ENCODE measurements around the gene TYSND1.

Gene TYSND1

DNA sequence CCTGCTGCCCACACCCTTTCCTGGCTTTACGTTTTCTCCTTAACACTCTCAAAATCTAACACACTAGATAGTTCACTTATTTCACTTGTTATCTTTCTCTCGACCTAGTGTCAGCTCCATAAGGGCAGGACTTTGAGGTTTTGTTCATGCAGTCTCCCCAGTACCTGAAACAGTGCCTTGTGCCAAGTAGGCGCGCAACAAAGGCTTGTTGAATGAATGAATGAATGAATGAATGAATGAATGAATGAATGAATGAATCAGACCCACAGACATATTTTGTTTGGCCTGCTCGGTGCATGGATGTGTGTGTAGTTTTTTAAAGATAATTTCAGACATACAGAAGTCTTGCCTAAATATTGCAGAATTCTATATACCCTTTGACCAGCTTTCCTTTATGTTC is 6.2 kb downstream of the TYSND1 start:
- no peaks in the 10 kb centered on the region for H3K27me3 ChIP-seq (replicated peaks)
- in situ Hi-C loops (cut with HindIII; ENCODE audit: low pct_ligation_motif_present, low sequenced_read_pairs) = no loop called here
- H3K36me3 ChIP-seq (replicated peaks) = peaks cover 8% of the 10 kb centered on the region
- no peak overlapping the region for H3K4me3 ChIP-seq (ENCODE audit: low read depth, low read length)
- TF ChIP-seq, protein P1, sequence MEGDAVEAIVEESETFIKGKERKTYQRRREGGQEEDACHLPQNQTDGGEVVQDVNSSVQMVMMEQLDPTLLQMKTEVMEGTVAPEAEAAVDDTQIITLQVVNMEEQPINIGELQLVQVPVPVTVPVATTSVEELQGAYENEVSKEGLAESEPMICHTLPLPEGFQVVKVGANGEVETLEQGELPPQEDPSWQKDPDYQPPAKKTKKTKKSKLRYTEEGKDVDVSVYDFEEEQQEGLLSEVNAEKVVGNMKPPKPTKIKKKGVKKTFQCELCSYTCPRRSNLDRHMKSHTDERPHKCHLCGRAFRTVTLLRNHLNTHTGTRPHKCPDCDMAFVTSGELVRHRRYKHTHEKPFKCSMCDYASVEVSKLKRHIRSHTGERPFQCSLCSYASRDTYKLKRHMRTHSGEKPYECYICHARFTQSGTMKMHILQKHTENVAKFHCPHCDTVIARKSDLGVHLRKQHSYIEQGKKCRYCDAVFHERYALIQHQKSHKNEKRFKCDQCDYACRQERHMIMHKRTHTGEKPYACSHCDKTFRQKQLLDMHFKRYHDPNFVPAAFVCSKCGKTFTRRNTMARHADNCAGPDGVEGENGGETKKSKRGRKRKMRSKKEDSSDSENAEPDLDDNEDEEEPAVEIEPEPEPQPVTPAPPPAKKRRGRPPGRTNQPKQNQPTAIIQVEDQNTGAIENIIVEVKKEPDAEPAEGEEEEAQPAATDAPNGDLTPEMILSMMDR (IDR thresholded peaks at IDR 0.05; ENCODE audit: low read depth, low read length, missing control alignments) = no peak
- no peak overlapping the region for H3K27ac ChIP-seq
- DNase-seq = no peak

DNA sequence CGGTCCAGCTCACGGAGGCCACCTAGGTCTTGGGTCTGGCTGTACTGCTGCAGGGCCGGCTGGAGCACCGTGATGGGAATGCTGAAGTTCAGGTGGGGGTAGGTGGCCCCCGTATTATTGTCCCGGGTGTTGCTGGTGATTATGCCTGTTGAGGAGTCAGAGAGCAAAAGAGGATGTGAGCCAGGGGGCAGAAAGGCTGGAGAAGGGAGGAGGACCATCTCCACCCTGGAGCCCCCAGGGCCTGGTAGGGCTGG is 6.6 kb downstream of the TYSND1 start:
- TF ChIP-seq, protein P1 (IDR thresholded peaks at IDR 0.05; ENCODE audit: low read depth, low read length, missing control alignments) = no peak
- DNase-seq = no peak
- Histone ChIP-seq H3K27ac (no peak overlapping the region), H3K27me3 (replicated peaks) (no peaks in the 10 kb centered on the region), H3K4me3 (ENCODE audit: low read depth, low read length) (no peak overlapping the region), H3K36me3 (replicated peaks) (peaks cover 7% of the 10 kb centered on the region)
- in situ Hi-C loops (cut with HindIII; ENCODE audit: low pct_ligation_motif_present, low sequenced_read_pairs) = no loop called here

DNA sequence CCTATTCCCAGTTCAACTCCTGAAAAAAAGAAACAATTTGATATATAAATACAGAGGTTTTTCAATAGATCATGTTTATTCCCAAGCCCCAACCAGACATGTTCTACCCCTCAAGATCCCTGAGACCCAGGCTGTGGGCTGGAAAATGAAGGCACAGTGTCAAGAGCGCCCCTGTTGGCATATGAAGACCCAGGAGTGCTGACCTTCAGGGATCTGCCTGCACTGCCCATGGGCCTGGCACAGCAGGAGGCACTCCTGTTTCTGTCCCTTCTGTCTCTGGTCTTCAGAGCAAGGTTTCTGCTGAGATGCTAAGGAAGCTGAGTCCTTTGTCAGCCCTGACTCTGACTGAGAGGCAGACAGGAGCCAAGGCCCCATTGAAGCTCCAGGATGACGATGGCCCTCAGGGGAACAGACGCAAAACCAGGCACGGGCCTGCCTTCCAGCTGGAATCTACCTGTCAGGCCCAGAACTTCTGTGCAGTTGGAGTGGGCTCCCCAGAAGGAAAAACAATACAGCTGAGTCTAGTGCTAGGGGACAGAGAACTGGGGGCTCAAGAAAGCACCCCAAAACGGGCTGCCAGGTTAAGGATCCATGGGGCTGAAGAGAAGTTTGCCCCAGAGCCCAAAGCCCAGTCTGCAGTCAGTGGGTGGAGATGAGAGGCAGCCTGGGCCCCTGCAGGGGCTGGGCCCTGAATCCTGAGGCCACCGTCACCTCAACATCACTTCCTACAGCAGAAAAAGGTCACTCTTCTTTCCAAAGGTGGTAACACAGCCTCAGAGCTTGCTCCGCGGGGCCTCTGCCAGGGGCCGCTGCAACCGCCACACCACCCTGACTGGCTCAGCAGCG is 7.1 kb downstream of the TYSND1 start:
- Histone ChIP-seq H3K4me3 (ENCODE audit: low read depth, low read length) (no peak overlapping the region), H3K27ac (no peak overlapping the region), H3K27me3 (replicated peaks) (no peaks in the 10 kb centered on the region), H3K36me3 (replicated peaks) (peaks cover 6% of the 10 kb centered on the region)
- TF ChIP-seq, protein P1 (IDR thresholded peaks at IDR 0.05; ENCODE audit: low read depth, low read length, missing control alignments) = no peak
- in situ Hi-C loops (cut with HindIII; ENCODE audit: low pct_ligation_motif_present, low sequenced_read_pairs) = no loop called here
- DNase-seq = no peak

DNA sequence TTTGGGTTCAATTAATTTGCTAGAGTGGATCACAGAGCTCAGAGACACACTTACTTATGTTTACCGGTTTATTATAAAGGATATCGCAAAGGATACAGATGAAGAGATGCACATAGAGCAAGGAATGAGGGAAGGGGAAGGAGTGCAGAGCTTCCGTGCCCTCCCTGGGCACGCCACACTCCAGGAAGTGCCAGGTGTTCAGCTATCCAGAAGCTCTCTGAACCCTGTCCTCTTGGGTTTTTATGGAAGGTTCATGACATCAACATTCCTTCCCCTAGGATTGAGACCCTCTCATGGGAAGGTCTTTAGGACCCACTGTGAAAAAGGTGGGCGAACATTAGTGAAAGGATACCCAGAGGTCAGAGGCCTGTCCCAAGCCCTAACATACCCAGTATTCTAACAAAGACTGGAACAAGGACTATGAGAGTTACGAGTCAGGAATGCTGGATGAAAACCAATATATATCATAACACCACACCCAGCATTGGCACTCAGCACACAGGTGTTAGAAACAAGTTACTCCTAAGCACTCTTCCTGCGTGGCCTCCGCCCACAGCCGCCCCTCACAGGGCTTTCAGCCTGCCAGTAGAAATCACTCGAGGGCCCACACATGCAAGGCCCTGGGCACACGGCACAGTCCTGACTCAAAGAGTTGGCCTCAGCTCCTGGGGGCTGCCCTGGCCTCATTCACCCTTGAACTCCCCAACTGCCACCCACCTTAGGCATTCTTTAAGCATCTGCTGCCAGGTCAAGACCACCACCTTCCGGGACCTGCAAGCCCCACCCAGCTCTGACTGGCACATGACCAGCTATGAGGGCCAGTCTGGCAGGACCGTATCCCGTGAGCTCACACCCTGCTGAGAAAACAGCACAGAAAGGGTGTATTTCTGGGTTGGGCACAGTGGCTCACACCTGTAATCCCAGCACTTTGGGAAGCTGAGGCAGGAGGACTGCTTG is 8.3 kb downstream of the TYSND1 start:
- no peak for DNase-seq
- Histone ChIP-seq H3K4me3 (ENCODE audit: low read depth, low read length) (no peak overlapping the region), H3K27ac (no peak overlapping the region), H3K36me3 (replicated peaks) (peaks cover 6% of the 10 kb centered on the region), H3K27me3 (replicated peaks) (no peaks in the 10 kb centered on the region)
- TF ChIP-seq, protein P1 (IDR thresholded peaks at IDR 0.05; ENCODE audit: low read depth, low read length, missing control alignments) = no peak
- in situ Hi-C loops (cut with HindIII; ENCODE audit: low pct_ligation_motif_present, low sequenced_read_pairs) = no loop called here

DNA sequence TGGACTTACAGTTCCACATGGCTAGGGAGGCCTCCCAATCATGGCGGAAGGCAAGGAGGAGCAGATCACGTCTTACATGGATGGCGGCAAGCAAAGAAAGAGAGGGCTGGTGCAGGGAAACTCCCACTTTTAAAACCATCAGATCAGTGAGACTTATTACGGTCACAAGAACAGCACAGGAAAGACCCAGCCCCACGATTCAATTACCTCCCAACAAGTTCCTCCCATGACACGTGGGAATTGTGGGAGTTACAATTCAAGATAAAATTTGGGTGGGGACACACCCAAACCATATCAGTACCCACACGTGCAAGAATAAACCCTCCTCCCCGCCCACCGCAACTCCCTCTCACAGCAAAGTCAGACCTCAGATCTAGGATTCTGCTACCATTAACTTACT is 9.4 kb downstream of the TYSND1 start:
- Histone ChIP-seq H3K27ac (no peak overlapping the region), H3K4me3 (ENCODE audit: low read depth, low read length) (no peak overlapping the region), H3K36me3 (replicated peaks) (peaks cover 6% of the 10 kb centered on the region), H3K27me3 (replicated peaks) (no peaks in the 10 kb centered on the region)
- no peak for DNase-seq
- in situ Hi-C loops (cut with HindIII; ENCODE audit: low pct_ligation_motif_present, low sequenced_read_pairs) = no loop called here
- TF ChIP-seq, protein P1 (IDR thresholded peaks at IDR 0.05; ENCODE audit: low read depth, low read length, missing control alignments) = no peak
